ENCODE results near the gene AGXT.

The AGXT gene

GRCh38 chr2:240894836-240895558 is 26.4 kb downstream of the AGXT start:
- no peak for ATAC-seq
- H3K4me3 Mint-ChIP-seq: no peak overlapping the region
- peaks cover 7% of the 10 kb centered on the region for H3K4me1 Mint-ChIP-seq
- H3K9me3 Mint-ChIP-seq: no peaks in the 10 kb centered on the region
- H3K27ac Mint-ChIP-seq: no peak overlapping the region
- H3K36me3 Mint-ChIP-seq: no peaks in the 10 kb centered on the region
- peaks cover 43% of the 10 kb centered on the region for H3K27me3 Mint-ChIP-seq

- ATAC-seq: no peak
- H3K36me3 Mint-ChIP-seq: no peaks in the 10 kb centered on the region
- H3K27me3 Mint-ChIP-seq: peaks cover 43% of the 10 kb centered on the region
- no peak within 1 kb of the TSS for H3K27ac Mint-ChIP-seq
- H3K9me3 Mint-ChIP-seq: no peaks in the 10 kb centered on the region
- H3K4me3 Mint-ChIP-seq: no peak within 1 kb of the TSS
- peaks cover 7% of the 10 kb centered on the region for H3K4me1 Mint-ChIP-seq
Measured at GRCh38 chr2:240895656-240896388, 27.2 kb downstream of the AGXT start, which contains the start of gene MAB21L4. Gene MAB21L4, minus strand, starts transcription at chr2:240896156. Its CDS starts 159 bp downstream, at chr2:240895997.

- no peak for ATAC-seq
- peaks cover 7% of the 10 kb centered on the region for H3K4me1 Mint-ChIP-seq
- no peak overlapping the region for H3K27ac Mint-ChIP-seq
- H3K4me3 Mint-ChIP-seq: no peak overlapping the region
- peaks cover 3% of the 10 kb centered on the region for H3K9me3 Mint-ChIP-seq
- no peaks in the 10 kb centered on the region for H3K36me3 Mint-ChIP-seq
- peaks cover 42% of the 10 kb centered on the region for H3K27me3 Mint-ChIP-seq
Measured at GRCh38 chr2:240896394-240896793, 27.8 kb downstream of the AGXT start.

GRCh38 chr2:240896871-240897692 is 28.5 kb downstream of the AGXT start:
- Mint-ChIP-seq H3K4me3 (no peak overlapping the region), H3K4me1 (peaks cover 7% of the 10 kb centered on the region), H3K9me3 (peaks cover 3% of the 10 kb centered on the region), H3K36me3 (no peaks in the 10 kb centered on the region), H3K27ac (no peak overlapping the region), H3K27me3 (peaks cover 36% of the 10 kb centered on the region)
- ATAC-seq: no peak

- peaks cover 43% of the 10 kb centered on the region for H3K27me3 Mint-ChIP-seq
- ATAC-seq: no peak
- H3K4me1 Mint-ChIP-seq: peaks cover 7% of the 10 kb centered on the region
- peaks cover 8% of the 10 kb centered on the region for H3K9me3 Mint-ChIP-seq
- no peaks in the 10 kb centered on the region for H3K36me3 Mint-ChIP-seq
- H3K27ac Mint-ChIP-seq: no peak overlapping the region
- H3K4me3 Mint-ChIP-seq: no peak overlapping the region
Measured at GRCh38 chr2:240898108-240898730, 29.6 kb downstream of the AGXT start.

- Mint-ChIP-seq H3K4me1 (peaks cover under 1% of the 10 kb centered on the region), H3K9me3 (peaks cover 8% of the 10 kb centered on the region), H3K36me3 (no peaks in the 10 kb centered on the region), H3K27ac (no peak overlapping the region), H3K4me3 (no peak overlapping the region), H3K27me3 (peaks cover 43% of the 10 kb centered on the region)
- ATAC-seq: no peak
Measured at GRCh38 chr2:240898731-240899467, 30.3 kb downstream of the AGXT start.

GRCh38 chr2:240899468-240899865 is 30.8 kb downstream of the AGXT start:
- H3K4me3 Mint-ChIP-seq: no peak overlapping the region
- H3K4me1 Mint-ChIP-seq: no peaks in the 10 kb centered on the region
- no peaks in the 10 kb centered on the region for H3K36me3 Mint-ChIP-seq

GRCh38 chr2:240900141-240900860 is 31.7 kb downstream of the AGXT start:
- no peak overlapping the region for H3K27ac Mint-ChIP-seq
- peaks cover 8% of the 10 kb centered on the region for H3K9me3 Mint-ChIP-seq
- ATAC-seq: no peak
- H3K27me3 Mint-ChIP-seq: peaks cover 35% of the 10 kb centered on the region
- H3K36me3 Mint-ChIP-seq: no peaks in the 10 kb centered on the region
- H3K4me3 Mint-ChIP-seq: no peak overlapping the region
- H3K4me1 Mint-ChIP-seq: no peaks in the 10 kb centered on the region

More at GRCh38 chr2:240899468-240899865, 30.8 kb downstream of the AGXT start:
- ATAC-seq: no peak
- Mint-ChIP-seq H3K27ac (no peak overlapping the region), H3K9me3 (peaks cover 8% of the 10 kb centered on the region), H3K27me3 (peaks cover 43% of the 10 kb centered on the region)

GRCh38 chr2:240901986-240902614 is 33.5 kb downstream of the AGXT start:
- no peak overlapping the region for H3K27ac Mint-ChIP-seq
- peaks cover 8% of the 10 kb centered on the region for H3K9me3 Mint-ChIP-seq
- no peaks in the 10 kb centered on the region for H3K36me3 Mint-ChIP-seq
- peaks cover 50% of the 10 kb centered on the region for H3K27me3 Mint-ChIP-seq
- no peak for ATAC-seq
- no peak overlapping the region for H3K4me3 Mint-ChIP-seq
- H3K4me1 Mint-ChIP-seq: no peaks in the 10 kb centered on the region

- no peak overlapping the region for H3K4me3 Mint-ChIP-seq
- no peak for ATAC-seq
- peaks cover 46% of the 10 kb centered on the region for H3K27me3 Mint-ChIP-seq
- no peaks in the 10 kb centered on the region for H3K4me1 Mint-ChIP-seq
- peaks cover 8% of the 10 kb centered on the region for H3K9me3 Mint-ChIP-seq
- H3K36me3 Mint-ChIP-seq: no peaks in the 10 kb centered on the region
- no peak overlapping the region for H3K27ac Mint-ChIP-seq
Measured at GRCh38 chr2:240902615-240903041, 34.0 kb downstream of the AGXT start.

- Mint-ChIP-seq H3K4me3 (no peak overlapping the region), H3K9me3 (peaks cover 8% of the 10 kb centered on the region), H3K27me3 (peaks cover 40% of the 10 kb centered on the region), H3K27ac (no peak overlapping the region), H3K36me3 (no peaks in the 10 kb centered on the region), H3K4me1 (no peaks in the 10 kb centered on the region)
- no peak for ATAC-seq
Measured at GRCh38 chr2:240903191-240904060, 34.8 kb downstream of the AGXT start.

GRCh38 chr2:240904216-240905175 is 35.9 kb downstream of the AGXT start:
- no peak overlapping the region for H3K4me3 Mint-ChIP-seq
- H3K36me3 Mint-ChIP-seq: no peaks in the 10 kb centered on the region
- H3K4me1 Mint-ChIP-seq: no peaks in the 10 kb centered on the region

More at GRCh38 chr2:240904216-240905175, 35.9 kb downstream of the AGXT start:
- H3K27me3 Mint-ChIP-seq: peaks cover 35% of the 10 kb centered on the region
- H3K27ac Mint-ChIP-seq: no peak overlapping the region
- no peak for ATAC-seq
- H3K9me3 Mint-ChIP-seq: peaks cover 8% of the 10 kb centered on the region

Data from stimulated activated memory B cell treated with anti-CD40 and anti-IgM and Interleukin-4, amounts not matched to agents 10 μg/mL and 1 μg/mL and 100 μg/mL, for 72 hours (primary cell).